Activated naive CD8-positive, alpha-beta T cell (primary cell): ENCODE results near the gene THNSL1.

ENCODE experiments used
- H3K27ac Mint-ChIP-seq: one replicate; pipeline ENCODE4 v1.8.0; 2021; ENCODE audit warnings: mixed read lengths
- H3K27me3 Mint-ChIP-seq: one replicate; pipeline ENCODE4 v1.8.0; 2021; ENCODE audit warnings: mixed read lengths
- H3K36me3 Mint-ChIP-seq: one replicate; pipeline ENCODE4 v1.8.0; 2021; ENCODE audit warnings: mixed read lengths
- H3K4me1 Mint-ChIP-seq: one replicate; pipeline ENCODE4 v1.8.0; 2021; ENCODE audit warnings: low read depth, mixed read lengths
- H3K4me3 Mint-ChIP-seq: one replicate; pipeline ENCODE4 v1.8.0; 2021; ENCODE audit warnings: mild to moderate bottlenecking, mixed read lengths
- H3K9me3 Mint-ChIP-seq: one replicate; pipeline ENCODE4 v1.8.0; 2021; ENCODE audit warnings: low read depth, mixed read lengths

Gene THNSL1

DNA sequence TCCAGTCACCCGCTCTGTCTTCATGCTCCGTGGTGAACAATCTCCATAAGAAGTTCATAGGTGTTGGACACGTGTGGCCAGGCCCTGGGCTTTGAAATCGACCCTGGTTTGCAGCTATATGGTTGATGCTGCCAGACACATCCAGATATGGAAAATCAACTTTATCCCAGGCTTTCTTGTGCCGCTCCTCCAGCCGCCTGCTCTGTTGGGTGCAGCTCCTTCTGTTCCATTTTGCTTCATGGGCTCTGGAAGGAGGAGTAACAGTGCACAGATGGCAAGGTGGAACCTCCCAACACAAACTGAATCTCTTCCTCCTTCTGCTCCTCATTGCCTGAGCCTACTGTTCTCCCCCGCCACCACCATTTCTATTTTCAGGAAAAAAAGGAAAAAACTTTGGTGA, 44.7 kb downstream of the THNSL1 start:
- Mint-ChIP-seq H3K27me3 (no peaks in the 10 kb centered on the region), H3K4me3 (no peak overlapping the region), H3K36me3 (peaks cover 2% of the 10 kb centered on the region), H3K27ac (peak overlapping the region; percentile 24), H3K4me1 (peaks cover 17% of the 10 kb centered on the region), H3K9me3 (no peaks in the 10 kb centered on the region)

DNA sequence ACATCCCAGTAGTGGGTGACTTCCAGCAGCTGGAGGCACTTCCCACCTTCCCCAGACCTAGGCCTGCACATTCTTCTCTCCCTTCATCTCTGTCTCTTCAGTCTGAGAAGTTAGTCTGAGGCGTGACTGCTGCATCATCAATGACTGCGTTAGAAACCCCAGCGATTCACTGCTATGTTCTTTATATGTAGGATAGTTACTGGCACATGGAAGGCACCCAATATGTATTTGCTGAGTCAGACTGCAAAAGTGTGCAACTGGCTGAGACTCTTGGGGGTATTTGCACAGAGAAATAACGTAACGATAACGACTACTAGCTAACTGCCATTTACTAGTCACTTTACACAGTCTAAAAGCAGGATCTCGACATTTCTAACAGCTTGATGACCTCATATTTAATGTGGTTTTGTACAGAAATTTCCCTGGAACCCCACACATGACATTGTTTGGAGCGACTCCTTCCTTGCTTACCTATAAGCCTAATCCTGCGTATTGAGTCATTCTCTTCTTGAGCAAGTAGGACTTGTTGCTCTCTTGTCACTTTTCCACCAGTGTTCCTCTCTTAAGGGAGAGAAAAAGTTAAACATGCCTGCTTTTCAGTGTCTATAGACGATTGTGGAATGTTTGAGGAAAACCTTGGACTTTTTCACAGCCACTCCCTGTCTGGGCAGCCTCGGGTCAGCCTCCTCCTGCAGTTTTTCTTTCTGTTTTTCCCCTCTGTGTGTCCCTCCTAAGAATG, 45.5 kb downstream of the THNSL1 start:
- Mint-ChIP-seq H3K9me3 (no peaks in the 10 kb centered on the region), H3K4me3 (no peak overlapping the region), H3K4me1 (peaks cover 17% of the 10 kb centered on the region), H3K36me3 (peaks cover 2% of the 10 kb centered on the region), H3K27ac (peak overlapping the region; percentile 84), H3K27me3 (no peaks in the 10 kb centered on the region)

DNA sequence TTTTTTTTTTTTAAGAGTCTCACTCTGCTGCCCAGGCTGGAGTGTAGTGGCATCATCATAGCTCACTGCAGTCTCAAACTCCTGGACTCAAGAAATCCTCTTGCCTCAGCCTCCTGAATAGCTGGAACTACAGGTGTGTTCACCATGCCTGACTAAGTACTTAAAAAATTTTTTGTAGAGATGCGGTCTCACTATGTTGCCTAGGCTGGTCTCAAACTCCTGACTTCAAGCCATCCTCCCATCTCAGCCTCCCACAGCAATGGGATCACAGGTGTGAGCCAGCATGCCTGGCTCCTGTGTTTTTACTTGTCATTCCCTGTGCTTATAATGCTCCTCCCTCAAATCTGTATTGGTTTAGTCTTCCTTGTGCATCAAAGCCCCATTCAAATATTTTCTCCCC, 46.7 kb downstream of the THNSL1 start:
- Mint-ChIP-seq H3K9me3 (no peaks in the 10 kb centered on the region), H3K4me3 (no peak overlapping the region), H3K36me3 (peaks cover 2% of the 10 kb centered on the region), H3K27me3 (no peaks in the 10 kb centered on the region), H3K4me1 (peaks cover 17% of the 10 kb centered on the region), H3K27ac (no peak overlapping the region)

DNA sequence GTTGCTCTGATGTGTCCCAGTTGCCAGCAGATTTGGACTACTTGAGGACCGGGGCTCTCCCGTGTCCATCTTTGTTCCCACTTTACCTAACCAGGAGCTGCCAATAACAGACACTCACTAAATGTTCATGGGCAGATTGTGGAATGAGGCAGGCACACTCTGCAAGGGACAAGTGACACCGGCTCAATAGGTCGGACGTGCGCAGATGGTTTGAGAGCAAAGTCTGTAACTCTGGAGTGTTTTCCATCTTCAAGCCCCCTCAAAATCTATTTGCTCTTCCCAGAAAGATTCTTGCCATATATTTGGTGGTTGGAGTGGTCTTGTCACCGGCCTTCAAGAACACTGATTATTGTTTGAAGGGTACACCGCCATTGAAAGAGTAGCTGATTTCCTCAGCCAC, 47.2 kb downstream of the THNSL1 start:
- Mint-ChIP-seq H3K9me3 (no peaks in the 10 kb centered on the region), H3K27me3 (no peaks in the 10 kb centered on the region), H3K4me3 (no peak overlapping the region), H3K36me3 (peaks cover 2% of the 10 kb centered on the region), H3K27ac (no peak overlapping the region), H3K4me1 (peaks cover 17% of the 10 kb centered on the region)

DNA sequence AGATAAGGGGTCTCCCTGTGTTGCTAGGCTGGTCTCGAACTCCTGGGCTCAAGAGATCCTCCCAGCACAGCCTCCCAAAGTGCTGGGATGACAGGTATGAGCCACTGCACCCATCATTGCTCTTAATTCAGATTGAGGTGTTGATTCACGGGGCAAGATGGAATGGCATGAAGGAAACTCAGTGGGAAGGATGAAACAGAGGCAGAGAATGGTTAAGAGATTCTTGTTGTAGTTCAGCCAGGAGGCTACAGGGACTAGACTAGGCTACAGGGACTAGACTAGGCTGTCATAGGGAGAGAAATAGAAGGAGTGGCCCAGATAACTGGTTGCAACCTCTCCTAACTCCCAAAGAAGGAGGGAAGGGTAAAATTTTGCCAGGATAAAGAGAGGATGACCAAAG, 48.0 kb downstream of the THNSL1 start:
- Mint-ChIP-seq H3K27ac (no peak overlapping the region), H3K4me1 (peaks cover 17% of the 10 kb centered on the region), H3K27me3 (no peaks in the 10 kb centered on the region), H3K9me3 (no peaks in the 10 kb centered on the region), H3K4me3 (no peak overlapping the region), H3K36me3 (peaks cover 2% of the 10 kb centered on the region)

DNA sequence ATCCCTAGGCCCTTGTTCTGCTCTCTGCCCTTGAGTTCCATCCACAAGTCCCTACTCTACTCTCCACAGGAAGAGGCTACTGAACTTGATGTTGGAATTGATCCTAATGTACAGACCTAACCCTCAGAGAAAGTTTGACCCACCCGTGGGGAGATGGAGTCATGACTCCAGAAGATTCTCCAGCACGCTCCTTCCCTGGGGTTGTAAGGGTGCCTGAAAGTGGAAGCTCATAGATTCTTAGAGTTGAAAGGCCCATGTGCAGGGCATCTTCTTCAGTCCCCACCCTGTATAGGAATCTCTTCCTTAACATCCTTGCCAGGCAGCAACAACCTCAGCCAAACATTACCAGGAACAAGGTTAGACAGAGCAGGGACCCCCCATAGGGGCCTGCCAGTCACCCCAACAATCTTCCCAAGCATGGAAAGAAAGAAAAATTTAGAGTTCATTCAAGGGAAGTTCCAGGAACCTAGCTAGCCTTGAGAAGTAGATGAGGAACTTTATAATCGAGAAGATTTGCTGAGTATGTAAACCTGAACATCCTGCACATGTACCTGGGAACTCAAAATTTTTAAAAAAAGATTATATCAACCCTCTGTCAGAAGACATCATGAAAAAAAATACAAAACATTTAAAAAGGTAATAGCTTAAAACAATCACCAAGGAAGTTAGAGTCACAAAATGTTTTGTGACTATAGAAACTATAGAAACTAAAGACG, 49.5 kb downstream of the THNSL1 start:
- H3K4me3 Mint-ChIP-seq, result no peak overlapping the region
- H3K27ac Mint-ChIP-seq, result no peak overlapping the region
- no peaks in the 10 kb centered on the region for H3K27me3 Mint-ChIP-seq
- no peaks in the 10 kb centered on the region for H3K9me3 Mint-ChIP-seq
- H3K36me3 Mint-ChIP-seq, result peaks cover 2% of the 10 kb centered on the region
- peaks cover 17% of the 10 kb centered on the region for H3K4me1 Mint-ChIP-seq

DNA sequence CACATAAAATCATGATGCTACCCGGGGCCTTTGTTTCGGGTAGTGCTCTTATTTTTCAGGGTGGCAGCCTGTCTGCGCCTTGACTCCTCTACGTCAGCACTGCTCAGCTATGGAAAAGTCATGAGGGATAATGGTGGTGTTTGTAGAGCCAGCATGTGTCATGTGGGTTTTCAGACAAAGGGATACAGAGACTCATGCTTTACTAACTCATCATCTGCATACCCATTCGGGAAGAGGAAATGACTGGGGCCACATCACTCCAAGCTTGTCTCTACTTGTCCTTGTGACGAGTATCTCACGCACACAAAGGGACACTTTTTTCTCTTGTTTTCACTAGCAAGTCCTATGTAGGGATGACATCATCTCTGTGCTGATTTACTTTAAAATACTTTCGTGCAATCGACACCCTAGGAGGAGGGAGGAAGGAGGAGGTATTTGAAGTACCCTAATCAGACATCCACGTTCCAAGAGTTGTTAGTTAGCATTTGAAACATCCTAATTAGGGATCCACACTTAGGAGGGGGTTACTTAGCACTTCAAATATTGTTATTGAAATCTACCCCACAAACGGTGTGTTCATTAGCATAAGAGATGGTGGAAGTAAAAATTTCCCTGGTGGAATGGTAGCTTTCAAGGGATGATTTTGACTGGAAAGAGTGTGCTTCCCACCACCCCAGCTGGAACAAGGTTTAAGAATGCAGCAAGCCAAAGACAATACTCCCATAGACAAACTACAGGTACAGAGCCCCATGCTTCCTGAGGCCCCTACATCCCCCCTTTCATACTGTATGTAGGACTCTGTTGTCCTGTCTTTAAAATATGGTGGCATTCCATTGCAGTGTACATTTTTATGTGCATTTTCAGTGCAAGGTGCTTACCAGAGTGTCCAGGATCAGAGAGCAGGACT, 52.0 kb downstream of the THNSL1 start:
- H3K4me3 Mint-ChIP-seq, result no peak overlapping the region
- H3K4me1 Mint-ChIP-seq, result peaks cover 6% of the 10 kb centered on the region
- peaks cover 2% of the 10 kb centered on the region for H3K27me3 Mint-ChIP-seq
- peaks cover 2% of the 10 kb centered on the region for H3K36me3 Mint-ChIP-seq
- no peaks in the 10 kb centered on the region for H3K9me3 Mint-ChIP-seq
- H3K27ac Mint-ChIP-seq, result no peak overlapping the region

DNA sequence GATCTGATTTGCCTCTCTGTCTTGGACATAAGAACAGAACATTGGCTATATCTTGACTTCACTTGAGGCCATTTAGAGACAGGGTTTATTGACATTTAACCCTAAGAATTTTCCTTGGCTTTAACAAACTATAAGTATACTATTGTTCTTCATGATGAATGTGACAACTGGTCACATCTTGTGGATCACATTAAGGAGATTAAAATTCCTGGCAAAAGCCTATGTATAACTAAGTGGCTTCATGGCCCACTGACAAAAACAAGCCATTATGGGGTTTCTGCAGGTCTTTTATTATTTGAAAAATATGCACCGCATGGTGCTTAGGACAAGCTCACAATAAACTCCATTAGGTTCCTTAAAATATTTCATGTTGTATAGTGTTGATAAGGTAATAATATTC, 54.8 kb downstream of the THNSL1 start:
- H3K36me3 Mint-ChIP-seq, result no peaks in the 10 kb centered on the region
- no peak overlapping the region for H3K27ac Mint-ChIP-seq
- no peak overlapping the region for H3K4me3 Mint-ChIP-seq
- no peaks in the 10 kb centered on the region for H3K9me3 Mint-ChIP-seq
- no peaks in the 10 kb centered on the region for H3K4me1 Mint-ChIP-seq
- peaks cover 13% of the 10 kb centered on the region for H3K27me3 Mint-ChIP-seq

DNA sequence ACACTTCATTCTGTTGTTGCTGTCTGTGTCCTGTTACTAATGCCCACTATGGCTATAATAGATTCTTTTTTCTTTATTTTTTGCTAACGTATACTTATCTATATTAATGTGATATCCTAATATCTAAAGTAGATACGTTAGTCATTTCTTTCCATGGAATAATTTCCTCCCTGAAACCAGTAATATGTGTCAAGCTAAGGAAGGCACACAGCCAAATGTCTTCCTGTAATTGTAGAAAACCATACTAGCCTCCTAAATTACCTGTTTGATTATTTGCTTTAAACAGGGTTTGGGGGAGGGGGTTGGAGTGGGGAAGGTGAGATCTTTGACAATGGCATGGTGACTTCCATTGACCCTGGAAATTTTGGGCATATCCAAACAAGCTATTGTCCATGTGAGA, 56.4 kb downstream of the THNSL1 start:
- no peaks in the 10 kb centered on the region for H3K36me3 Mint-ChIP-seq
- H3K27ac Mint-ChIP-seq, result no peak overlapping the region
- H3K4me3 Mint-ChIP-seq, result no peak overlapping the region
- no peaks in the 10 kb centered on the region for H3K9me3 Mint-ChIP-seq
- no peaks in the 10 kb centered on the region for H3K4me1 Mint-ChIP-seq
- H3K27me3 Mint-ChIP-seq, result peaks cover 13% of the 10 kb centered on the region

DNA sequence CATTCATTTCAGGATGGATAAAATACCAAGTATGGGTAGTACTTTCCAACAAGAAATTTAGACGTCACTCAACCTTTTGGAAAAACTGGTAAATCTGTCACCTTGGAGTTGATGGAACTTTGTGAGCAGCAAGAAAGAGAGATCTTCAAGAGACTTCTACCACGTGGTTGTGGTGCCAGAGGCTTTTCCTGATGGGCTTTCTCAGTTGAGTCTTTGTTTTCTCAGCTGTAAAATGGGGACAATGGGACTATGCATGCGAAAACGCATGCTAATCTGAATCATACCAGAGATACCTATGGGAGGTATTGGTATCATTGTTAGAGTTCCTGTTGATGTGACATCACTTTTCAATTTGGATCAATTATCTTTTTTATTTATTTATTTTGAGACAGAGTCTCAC, 59.4 kb downstream of the THNSL1 start:
- Mint-ChIP-seq H3K4me1 (no peaks in the 10 kb centered on the region), H3K4me3 (no peak overlapping the region), H3K9me3 (no peaks in the 10 kb centered on the region), H3K27me3 (peaks cover 13% of the 10 kb centered on the region), H3K36me3 (no peaks in the 10 kb centered on the region), H3K27ac (no peak overlapping the region)
